Keratinocyte (primary cell): ENCODE data around the gene SLC25A34. TPM values are rescaled to one million over a fixed set of nuclear protein-coding genes. Genes with fewer than 3 reads are reported as not detected.

Experiments used
- DNase-seq: peaks from one replicate; pipeline ENCODE4 v3.0.0-alpha.2; 2011; ENCODE audit warnings: low read depth, missing footprints, low spot score
- FAIRE-seq: peaks from 2 replicates; lab custom pipeline; 2011; peaks lifted over from hg19 to GRCh38; lab: Jason Lieb, UNC
- H2AFZ ChIP-seq: 2 replicates; pipeline ENCODE4 v1.6.0; 2012; ENCODE audit warnings: low read length, control low read depth, inconsistent platforms; ENCODE audit not compliant: control insufficient read depth
- H3K27ac ChIP-seq: 2 replicates; pipeline ENCODE4 v1.5.1; 2011; ENCODE audit warnings: low read length; ENCODE audit not compliant: control insufficient read depth, insufficient read depth
- H3K27me3 ChIP-seq: 3 replicates; pipeline ENCODE4 v1.6.0; 2011; ENCODE audit warnings: low read length; ENCODE audit not compliant: control insufficient read depth, insufficient read depth; ENCODE audit errors: extremely low read depth
- H3K36me3 ChIP-seq, 2 experiments: 2 replicates in 1 of 2; 3 replicates in 1 of 2; pipeline ENCODE4 v1.5.1; 2011; ENCODE audit warnings: low read length in 2 of 2, mild to moderate bottlenecking in 1 of 2; ENCODE audit not compliant: control insufficient read depth in 2 of 2, insufficient read depth in 2 of 2; ENCODE audit errors: extremely low read depth in 1 of 2
- H3K4me1 ChIP-seq: 3 replicates; pipeline ENCODE4 v1.5.1; 2011; ENCODE audit warnings: low read length; ENCODE audit not compliant: control insufficient read depth, insufficient read depth; ENCODE audit errors: extremely low read depth
- H3K4me2 ChIP-seq: 3 replicates; pipeline ENCODE4 v1.6.0; 2011; ENCODE audit warnings: low read depth, low read length; ENCODE audit not compliant: control insufficient read depth, insufficient read depth; ENCODE audit errors: extremely low read depth
- H3K4me3 ChIP-seq, 3 experiments: fragments of 200-600 bp in 1 of 3; sonication (generic) in 1 of 3; 2 replicates in 2 of 3; 3 replicates in 1 of 3; pipeline ENCODE4 v1.5.1; 2011 to 2016; ENCODE audit warnings: low read length in 3 of 3, mild to moderate bottlenecking in 3 of 3, control low read depth in 2 of 3, inconsistent platforms in 1 of 3, low read depth in 1 of 3, mixed read lengths in 1 of 3, mixed run types in 1 of 3, moderate library complexity in 1 of 3; ENCODE audit not compliant: control insufficient read depth in 2 of 3, insufficient read depth in 2 of 3; ENCODE audit errors: extremely low read depth in 1 of 3
- H3K79me2 ChIP-seq: 2 replicates; pipeline ENCODE4 v1.6.0; 2012; ENCODE audit warnings: low read length; ENCODE audit not compliant: control insufficient read depth, insufficient read depth
- H3K9ac ChIP-seq: 3 replicates; pipeline ENCODE4 v1.6.0; 2011; ENCODE audit warnings: low read length; ENCODE audit not compliant: control insufficient read depth, insufficient read depth; ENCODE audit errors: extremely low read depth
- H3K9me1 ChIP-seq: 3 replicates; pipeline ENCODE4 v1.6.0; 2011; ENCODE audit warnings: low read length; ENCODE audit not compliant: control insufficient read depth, insufficient read depth; ENCODE audit errors: extremely low read depth
- H3K9me3 ChIP-seq: 2 replicates; pipeline ENCODE4 v1.5.1; 2012; ENCODE audit warnings: low read depth, low read length; ENCODE audit not compliant: control insufficient read depth
- H4K20me1 ChIP-seq: 3 replicates; pipeline ENCODE4 v1.6.0; 2011; ENCODE audit warnings: low read length; ENCODE audit not compliant: control insufficient read depth, insufficient read depth; ENCODE audit errors: extremely low read depth
- CTCF ChIP-seq, 3 experiments: IDR thresholded peaks in 1 of 3; conservative IDR thresholded peaks in 1 of 3; optimal IDR thresholded peaks in 1 of 3; 2 replicates in 2 of 3; 3 replicates in 1 of 3; pipeline versions ENCODE3 to v1.5.1; 2011; ENCODE audit warnings: low read length in 3 of 3, mild to moderate bottlenecking in 3 of 3, moderate library complexity in 2 of 3, control low read depth in 1 of 3, inconsistent platforms in 1 of 3; ENCODE audit not compliant: insufficient read depth in 2 of 3; ENCODE audit errors: extremely low read depth in 1 of 3
- EZH2 ChIP-seq: IDR thresholded peaks from one replicate; pipeline ENCODE4 v1.6.1; 2012; ENCODE audit warnings: inconsistent platforms, mild to moderate bottlenecking, low read length, moderate library complexity
- dilution Hi-C: fragments of 300-500 bp; cut with MboI; formaldehyde crosslinking; loops from one replicate; pipeline ENCODE4 v1.7.0; 2020; ENCODE audit warnings: low sequenced_read_pairs; ENCODE audit not compliant: extremely low pct_ligation_motif_present
- polyA plus RNA-seq, 5 experiments: library from polyadenylated mRNA; depleted of rRNA in 3 of 5; stranded (reverse) in 3 of 5; stranded (forward) in 1 of 5; unstranded in 1 of 5; fragments of >200 nt; gene quantifications; 1 replicate in 1 of 5; 2 replicates in 3 of 5; 3 replicates in 1 of 5; pipeline versions ENCODE4 v1.2.1 to v1.2.3, GENCODE V29; 2011 to 2012; ENCODE audit warnings: missing spikeins in 2 of 5, low read depth in 1 of 5, low replicate concordance in 1 of 5

SLC25A34 gene
- polyA plus RNA-seq, 1 donor (not counting 4 experiments of a cell fraction or from before 2014, with no cell fraction given) = 0.46 TPM

GRCh38 chr1:15727424-15727823 is 8.6 kb upstream of the SLC25A34 start:
- TF ChIP-seq EZH2 (no peak), CTCF (optimal IDR thresholded peaks at IDR 0.05 in 1 of 3, IDR thresholded peaks at IDR 0.05 in 1 of 3, conservative IDR thresholded peaks at IDR 0.05 in 1 of 3; ENCODE audit: extremely low read depth in 1 of 3, insufficient read depth in 2 of 3, low read length in 3 of 3) (no peak)
- Histone ChIP-seq H3K79me2 (no peaks in the 10 kb centered on the region), H3K9ac (no peak overlapping the region), H2AFZ (no peak overlapping the region), H3K36me3 (peaks cover 36 to 60% of the 10 kb centered on the region in 2 experiments), H4K20me1 (no peaks in the 10 kb centered on the region), H3K4me1 (no peaks in the 10 kb centered on the region), H3K9me3 (no peaks in the 10 kb centered on the region), H3K4me2 (no peak overlapping the region), H3K27ac (no peak overlapping the region), H3K9me1 (no peaks in the 10 kb centered on the region), H3K4me3 (no peak overlapping the region), H3K27me3 (no peaks in the 10 kb centered on the region)
- FAIRE-seq (no peak), DNase-seq (no peak)
- dilution Hi-C loops = no loop called here

- no peaks in the 10 kb centered on the region for H3K27me3 ChIP-seq
- peaks cover 41 to 60% of the 10 kb centered on the region in 2 experiments for H3K36me3 ChIP-seq
- FAIRE-seq (no peak), DNase-seq (no peak)
- H4K20me1 ChIP-seq = no peaks in the 10 kb centered on the region
- no peak for TF ChIP-seq EZH2
- no peak overlapping the region for H3K9ac ChIP-seq
- dilution Hi-C loops = no loop called here
- no peak overlapping the region for H3K4me3 ChIP-seq
- no peaks in the 10 kb centered on the region for H3K4me1 ChIP-seq
- H3K9me1 ChIP-seq = no peaks in the 10 kb centered on the region
- H3K9me3 ChIP-seq = no peaks in the 10 kb centered on the region
- H3K4me2 ChIP-seq = no peak overlapping the region
- H3K79me2 ChIP-seq = no peaks in the 10 kb centered on the region
- no peak overlapping the region for H2AFZ ChIP-seq
- no peak overlapping the region for H3K27ac ChIP-seq
These were observed 8.1 kb upstream of the SLC25A34 start for GRCh38 chr1:15727866-15728534.
